BLaER1 (cell line): ENCODE results near the gene ZNF335.

Experiments used
- H3K27ac ChIP-seq: shearing (Covaris generic); formaldehyde crosslinking; 2 replicates; pipeline ENCODE4 v1.8.1; 2022
- H3K27me3 ChIP-seq: shearing (Covaris generic); formaldehyde crosslinking; 2 replicates; pipeline ENCODE4 v1.8.1; 2022
- H3K36me3 ChIP-seq: shearing (Covaris generic); formaldehyde crosslinking; 2 replicates; pipeline ENCODE4 v1.8.1; 2022
- H3K4me1 ChIP-seq: shearing (Covaris generic); formaldehyde crosslinking; 2 replicates; pipeline ENCODE4 v1.8.1; 2022
- H3K4me2 ChIP-seq: shearing (Covaris generic); formaldehyde crosslinking; 2 replicates; pipeline ENCODE4 v1.8.1; 2022
- H3K4me3 ChIP-seq: shearing (Covaris generic); formaldehyde crosslinking; 2 replicates; pipeline ENCODE4 v1.8.1; 2022
- H3K9ac ChIP-seq: shearing (Covaris generic); formaldehyde crosslinking; 2 replicates; pipeline ENCODE4 v1.8.1; 2022
- H3K9me3 ChIP-seq: shearing (Covaris generic); formaldehyde crosslinking; 2 replicates; pipeline ENCODE4 v1.8.1; 2022
- H4K20me1 ChIP-seq: shearing (Covaris generic); formaldehyde crosslinking; 2 replicates; pipeline ENCODE4 v1.8.1; 2022
- Cebpa-rat ChIP-seq: shearing (Covaris generic); IDR thresholded peaks from 2 replicates; pipeline ENCODE4 v1.8.1; 2022

Gene ZNF335

DNA sequence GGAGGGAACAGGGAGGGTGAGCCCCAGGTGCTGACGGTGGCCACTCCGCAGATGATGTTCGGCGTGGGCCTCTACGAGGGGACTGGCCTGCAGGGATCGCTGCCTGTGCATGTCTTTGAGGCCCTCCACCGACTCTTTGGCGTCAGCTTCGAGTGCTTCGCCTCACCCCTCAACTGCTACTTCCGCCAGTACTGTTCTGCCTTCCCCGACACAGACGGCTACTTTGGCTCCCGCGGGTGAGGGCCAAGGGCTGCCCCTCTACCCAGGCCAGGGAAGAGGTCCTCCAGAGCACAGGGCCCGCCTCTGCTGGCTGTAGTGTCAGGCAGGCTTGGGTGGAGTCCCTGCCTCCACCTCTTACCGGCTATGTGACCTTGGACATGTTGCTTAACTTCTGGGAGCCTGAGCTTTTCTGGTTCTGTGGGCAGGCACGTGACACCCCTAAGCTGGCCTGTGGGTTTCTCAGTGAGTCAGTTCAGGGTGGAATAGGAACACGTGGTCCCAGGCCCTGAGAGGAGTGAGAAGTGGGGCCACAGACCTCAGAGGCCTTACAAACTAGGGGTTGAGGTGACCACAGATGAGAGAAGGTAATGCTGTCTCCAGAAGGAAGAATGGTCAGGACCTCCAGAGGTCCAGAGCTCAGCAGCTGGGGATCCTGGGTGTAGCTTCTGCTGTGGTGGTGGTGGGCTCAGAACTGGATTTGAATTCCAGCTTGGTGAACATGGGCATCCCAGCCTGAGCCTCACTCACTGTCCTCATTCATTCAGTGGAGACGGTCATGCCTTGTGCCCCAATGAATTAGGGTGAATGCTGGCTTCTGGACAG is 25.6 kb downstream of the ZNF335 start:
- H3K9me3 ChIP-seq: no peaks in the 10 kb centered on the region
- H3K4me2 ChIP-seq: no peak overlapping the region
- H3K27me3 ChIP-seq: no peaks in the 10 kb centered on the region
- no peak for TF ChIP-seq Cebpa-rat
- H3K4me1 ChIP-seq: peaks cover 17% of the 10 kb centered on the region
- H3K9ac ChIP-seq: no peak overlapping the region
- H3K27ac ChIP-seq: no peak overlapping the region
- H4K20me1 ChIP-seq: peaks cover 63% of the 10 kb centered on the region
- H3K36me3 ChIP-seq: peaks cover 98% of the 10 kb centered on the region
- H3K4me3 ChIP-seq: no peak overlapping the region

DNA sequence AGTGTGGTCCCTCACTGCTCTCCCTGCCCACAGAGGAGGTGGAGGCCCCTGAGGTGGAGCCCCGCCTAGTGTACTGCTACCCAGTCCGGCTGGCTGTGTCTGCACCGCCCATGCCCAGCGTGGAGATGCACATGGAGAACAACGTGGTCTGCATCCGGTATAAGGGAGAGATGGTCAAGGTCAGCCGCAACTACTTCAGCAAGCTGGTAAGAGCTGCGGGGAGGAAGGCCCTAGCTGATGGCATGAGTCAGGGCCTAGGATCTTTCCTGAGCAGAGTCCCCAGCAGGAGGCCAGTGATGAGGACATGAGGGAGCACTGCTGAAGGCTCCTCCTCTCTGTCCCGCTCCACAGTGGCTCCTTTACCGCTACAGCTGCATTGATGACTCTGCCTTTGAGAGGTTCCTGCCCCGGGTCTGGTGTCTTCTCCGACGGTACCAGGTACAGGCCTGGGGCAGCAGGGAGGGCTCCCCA is 26.3 kb downstream of the ZNF335 start:
- H3K4me1 ChIP-seq: peaks cover 17% of the 10 kb centered on the region
- TF ChIP-seq Cebpa-rat: no peak
- H3K27me3 ChIP-seq: no peaks in the 10 kb centered on the region
- H3K36me3 ChIP-seq: peaks cover 98% of the 10 kb centered on the region
- H3K4me2 ChIP-seq: no peak overlapping the region
- peaks cover 66% of the 10 kb centered on the region for H4K20me1 ChIP-seq
- no peak overlapping the region for H3K27ac ChIP-seq
- no peak overlapping the region for H3K9ac ChIP-seq
- H3K9me3 ChIP-seq: no peaks in the 10 kb centered on the region
- H3K4me3 ChIP-seq: no peak overlapping the region

DNA sequence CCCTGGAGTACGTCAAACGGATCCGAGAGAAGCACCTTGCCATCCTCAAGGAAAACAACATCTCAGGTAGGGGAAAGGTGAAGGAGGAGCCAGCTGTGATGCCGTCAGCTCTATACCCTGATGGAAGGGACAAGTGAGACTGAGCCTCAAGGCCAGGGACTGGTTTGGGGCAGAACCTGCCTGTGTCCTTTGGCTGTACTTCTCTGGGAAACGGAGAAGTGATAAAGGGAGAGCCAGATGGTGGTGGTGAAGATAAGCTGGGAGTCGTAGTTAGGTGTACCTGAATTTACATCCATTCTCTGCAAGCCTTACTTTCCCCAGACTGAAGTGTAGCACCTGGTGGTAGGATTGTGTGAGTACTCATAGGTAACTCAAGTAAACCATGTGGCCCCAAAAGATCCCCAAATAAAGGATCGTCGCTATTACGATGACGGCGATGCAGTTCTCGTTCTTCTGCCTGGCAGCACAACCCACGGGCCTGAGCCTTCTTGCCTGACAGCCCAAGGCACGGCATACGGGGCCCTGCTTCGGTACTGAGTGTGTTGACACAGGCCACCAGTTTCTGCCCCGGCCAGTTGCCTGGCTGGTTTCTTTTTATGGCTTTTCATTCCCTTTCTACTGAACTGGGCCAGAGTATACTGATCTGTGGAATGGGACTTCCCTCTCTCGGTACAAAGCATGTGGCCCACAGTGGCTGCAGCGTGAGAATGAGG is 26.9 kb downstream of the ZNF335 start:
- peaks cover 17% of the 10 kb centered on the region for H3K4me1 ChIP-seq
- H4K20me1 ChIP-seq: peaks cover 68% of the 10 kb centered on the region
- H3K9ac ChIP-seq: no peak overlapping the region
- peaks cover 98% of the 10 kb centered on the region for H3K36me3 ChIP-seq
- no peak overlapping the region for H3K4me3 ChIP-seq
- no peaks in the 10 kb centered on the region for H3K27me3 ChIP-seq
- no peak overlapping the region for H3K4me2 ChIP-seq
- H3K9me3 ChIP-seq: no peaks in the 10 kb centered on the region
- no peak for TF ChIP-seq Cebpa-rat
- no peak overlapping the region for H3K27ac ChIP-seq

DNA sequence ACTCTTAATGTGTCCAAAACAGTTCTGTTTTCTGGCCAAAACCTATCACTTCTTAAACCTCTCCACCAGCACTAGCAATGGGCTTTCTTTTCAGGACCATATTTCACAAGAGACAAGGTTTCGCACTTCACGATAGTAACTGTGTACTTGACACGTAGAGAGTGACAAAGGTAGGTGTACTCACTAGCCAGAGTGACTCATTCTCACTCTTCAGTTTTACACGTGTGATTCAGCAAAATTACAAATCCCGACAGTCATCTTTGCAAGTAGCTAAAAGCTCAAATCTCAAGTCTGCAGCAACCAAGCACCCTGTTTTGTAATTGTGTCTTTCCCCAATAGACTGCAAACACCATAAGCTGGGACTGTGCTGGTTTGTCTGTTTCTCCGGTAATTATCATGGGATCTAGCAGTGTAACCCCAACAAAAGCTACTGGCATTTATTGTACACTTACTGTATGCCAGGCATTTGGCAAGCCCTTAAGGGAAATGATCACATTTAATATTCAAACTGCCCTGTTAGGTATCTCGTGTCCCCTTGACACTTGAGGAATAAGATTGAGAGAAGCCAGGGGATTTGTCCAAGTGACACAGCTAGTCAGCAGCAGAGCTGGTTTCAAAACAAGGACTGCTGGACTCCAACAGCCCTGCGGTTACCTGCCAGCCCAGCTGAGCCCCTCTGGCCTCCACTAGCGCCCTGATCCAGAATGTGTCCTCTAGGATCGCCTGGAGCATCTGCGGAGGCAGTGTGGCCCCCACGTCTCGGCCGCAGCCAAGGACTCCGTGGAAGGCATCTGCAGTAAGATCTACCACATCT is 27.6 kb downstream of the ZNF335 start:
- Histone ChIP-seq H3K4me2 (no peak overlapping the region), H3K9me3 (no peaks in the 10 kb centered on the region), H3K36me3 (peaks cover 98% of the 10 kb centered on the region), H3K4me1 (peaks cover 17% of the 10 kb centered on the region), H3K4me3 (no peak overlapping the region), H3K9ac (no peak overlapping the region), H3K27ac (no peak overlapping the region), H3K27me3 (no peaks in the 10 kb centered on the region), H4K20me1 (peaks cover 64% of the 10 kb centered on the region)
- TF ChIP-seq Cebpa-rat: no peak

DNA sequence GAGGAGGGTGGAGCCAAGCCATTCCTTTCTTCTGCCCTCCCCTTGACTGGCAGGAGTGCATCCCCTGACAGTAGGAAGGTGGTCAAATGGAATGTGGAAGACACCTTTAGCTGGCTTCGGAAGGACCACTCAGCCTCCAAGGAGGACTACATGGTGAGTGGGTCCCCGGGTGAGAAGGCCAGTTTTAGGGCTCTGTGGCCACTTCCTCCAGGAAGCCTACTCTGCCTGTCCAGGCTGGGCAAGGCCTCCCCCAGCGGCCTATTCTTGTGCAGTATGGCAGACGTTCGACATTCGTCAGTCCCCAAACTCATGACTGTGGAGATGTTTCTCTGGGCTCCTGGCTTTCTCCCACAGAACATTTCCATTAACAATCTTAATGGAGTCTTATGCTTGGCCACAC is 28.4 kb downstream of the ZNF335 start:
- no peak overlapping the region for H3K4me2 ChIP-seq
- no peak overlapping the region for H3K4me3 ChIP-seq
- H3K36me3 ChIP-seq: peaks cover 98% of the 10 kb centered on the region
- no peak overlapping the region for H3K9ac ChIP-seq
- TF ChIP-seq Cebpa-rat: no peak
- peaks cover 14% of the 10 kb centered on the region for H3K4me1 ChIP-seq
- H4K20me1 ChIP-seq: peaks cover 64% of the 10 kb centered on the region
- no peaks in the 10 kb centered on the region for H3K27me3 ChIP-seq
- no peaks in the 10 kb centered on the region for H3K9me3 ChIP-seq
- no peak overlapping the region for H3K27ac ChIP-seq

DNA sequence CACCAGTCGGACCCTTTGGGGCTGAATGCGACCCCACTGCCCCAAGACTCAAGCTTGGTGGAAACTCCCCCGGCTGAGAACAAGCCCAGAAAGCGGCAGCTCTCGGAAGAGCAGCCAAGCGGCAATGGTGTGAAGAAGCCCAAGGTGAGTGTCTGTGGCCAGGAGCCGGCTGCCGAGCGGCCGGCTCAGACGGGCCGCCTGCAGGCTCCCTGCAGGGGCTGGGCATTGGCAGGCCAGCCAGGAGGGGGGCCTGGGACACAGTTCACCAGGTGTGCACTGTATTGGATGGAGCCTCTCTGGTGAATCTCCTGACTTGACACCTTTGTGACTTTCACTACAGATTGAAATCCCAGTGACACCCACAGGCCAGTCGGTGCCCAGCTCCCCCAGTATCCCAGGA is 31.5 kb downstream of the ZNF335 start:
- H3K9me3 ChIP-seq: no peaks in the 10 kb centered on the region
- H3K27me3 ChIP-seq: no peaks in the 10 kb centered on the region
- H3K4me3 ChIP-seq: no peak overlapping the region
- TF ChIP-seq Cebpa-rat: no peak
- H3K9ac ChIP-seq: no peak overlapping the region
- peaks cover 89% of the 10 kb centered on the region for H3K36me3 ChIP-seq
- no peak overlapping the region for H3K4me2 ChIP-seq
- peaks cover 7% of the 10 kb centered on the region for H3K4me1 ChIP-seq
- peaks cover 65% of the 10 kb centered on the region for H4K20me1 ChIP-seq
- H3K27ac ChIP-seq: no peak overlapping the region

DNA sequence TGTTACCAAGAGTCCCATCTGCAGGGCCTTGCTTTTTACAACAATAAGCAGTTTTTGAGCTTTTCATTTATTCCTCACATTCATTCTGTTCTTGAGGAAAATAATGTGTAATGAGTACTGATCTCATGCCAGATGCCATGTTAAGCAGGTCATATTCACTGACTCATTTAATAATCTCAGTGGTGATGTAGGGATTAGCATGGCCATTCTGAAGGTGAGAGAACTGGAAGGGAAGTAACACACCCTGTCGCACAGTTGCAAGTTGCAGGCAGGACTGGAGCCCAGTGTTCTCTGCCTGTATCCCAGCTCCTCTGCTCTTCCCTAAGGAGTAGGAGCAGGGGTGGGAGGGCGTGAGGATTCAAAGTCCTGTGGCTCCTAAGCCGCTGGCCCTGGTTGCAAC is 31.9 kb downstream of the ZNF335 start:
- peaks cover 85% of the 10 kb centered on the region for H3K36me3 ChIP-seq
- H3K4me2 ChIP-seq: no peak overlapping the region
- peaks cover 7% of the 10 kb centered on the region for H3K4me1 ChIP-seq
- no peak overlapping the region for H3K27ac ChIP-seq
- H4K20me1 ChIP-seq: peaks cover 65% of the 10 kb centered on the region
- no peaks in the 10 kb centered on the region for H3K9me3 ChIP-seq
- TF ChIP-seq Cebpa-rat: no peak
- H3K4me3 ChIP-seq: no peak overlapping the region
- H3K27me3 ChIP-seq: no peaks in the 10 kb centered on the region
- no peak overlapping the region for H3K9ac ChIP-seq

DNA sequence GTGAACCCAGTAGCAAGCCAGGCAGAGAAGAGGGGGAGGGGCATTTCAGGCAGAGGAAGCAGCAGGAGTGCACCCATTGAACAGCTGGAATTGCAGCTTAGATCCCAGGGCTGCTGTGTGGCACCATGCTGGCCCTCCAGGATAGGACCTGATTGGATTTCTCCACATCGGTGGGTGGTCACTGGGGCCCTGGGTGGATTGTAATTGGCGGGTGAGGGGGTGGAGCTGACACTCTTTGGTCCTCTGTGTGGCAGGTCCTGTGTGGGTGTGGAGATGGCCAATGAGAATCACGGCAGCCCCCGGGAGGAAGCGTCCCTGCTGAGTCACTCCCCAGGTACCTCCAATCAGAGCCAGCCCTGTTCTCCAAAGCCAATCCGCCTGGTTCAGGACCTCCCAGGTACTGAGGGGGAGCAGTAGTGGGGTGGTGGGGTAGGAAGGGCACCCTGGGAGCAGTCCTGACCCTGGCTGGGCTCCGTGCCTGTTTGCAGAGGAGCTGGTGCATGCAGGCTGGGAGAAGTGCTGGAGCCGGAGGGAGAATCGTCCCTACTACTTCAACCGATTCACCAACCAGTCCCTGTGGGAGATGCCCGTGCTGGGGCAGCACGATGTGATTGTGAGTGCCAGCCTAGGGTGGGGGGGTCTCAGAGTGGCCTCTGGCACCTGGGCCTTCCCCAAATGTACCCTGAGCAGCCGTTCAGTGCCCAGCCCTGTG is 33.1 kb downstream of the ZNF335 start:
- H3K4me2 ChIP-seq: no peak overlapping the region
- H3K4me3 ChIP-seq: no peak overlapping the region
- no peak for TF ChIP-seq Cebpa-rat
- peaks cover 7% of the 10 kb centered on the region for H3K4me1 ChIP-seq
- no peaks in the 10 kb centered on the region for H3K27me3 ChIP-seq
- no peak overlapping the region for H3K27ac ChIP-seq
- H3K9me3 ChIP-seq: no peaks in the 10 kb centered on the region
- H3K36me3 ChIP-seq: peaks cover 73% of the 10 kb centered on the region
- peaks cover 64% of the 10 kb centered on the region for H4K20me1 ChIP-seq
- H3K9ac ChIP-seq: no peak overlapping the region

DNA sequence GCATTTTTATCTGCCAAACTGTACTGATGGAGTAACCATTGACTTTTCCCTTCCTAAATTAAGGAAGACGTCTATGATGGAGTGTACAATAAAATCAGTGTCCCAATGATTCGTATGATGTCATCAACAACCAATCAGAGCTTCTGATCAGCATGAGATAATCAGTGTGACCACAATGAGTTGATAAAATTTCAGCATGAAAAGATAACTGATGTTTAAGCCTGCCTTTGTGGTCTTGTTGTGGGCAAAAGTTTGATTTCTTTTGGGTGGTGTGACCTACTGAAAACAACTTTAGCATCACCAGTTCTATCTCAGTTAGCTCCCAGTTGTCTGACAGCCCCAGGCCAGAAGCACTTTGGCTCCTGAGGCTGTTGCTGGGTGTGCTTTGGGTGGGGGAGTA is 34.2 kb downstream of the ZNF335 start:
- TF ChIP-seq Cebpa-rat: no peak
- 0 out of 2 replicates have a peak overlapping the region, but pooled peaks have one; percentile 12 for H3K9ac ChIP-seq
- H3K9me3 ChIP-seq: no peaks in the 10 kb centered on the region
- H3K27ac ChIP-seq: no peak overlapping the region
- peaks cover 16% of the 10 kb centered on the region for H3K4me1 ChIP-seq
- H3K36me3 ChIP-seq: peaks cover 62% of the 10 kb centered on the region
- peaks cover 53% of the 10 kb centered on the region for H4K20me1 ChIP-seq
- no peaks in the 10 kb centered on the region for H3K27me3 ChIP-seq
- H3K4me2 ChIP-seq: no peak overlapping the region
- no peak overlapping the region for H3K4me3 ChIP-seq
